A549 treated with CORT108297 at 1 μM for 4 hours (cell line): ENCODE results near the gene DSPP. TPM values are rescaled to one million over a fixed set of nuclear protein-coding genes. Genes with fewer than 3 reads are reported as not detected.

Experiments used
- total RNA-seq: library from RNA; stranded (reverse); fragments of 200-300 nt; extraction: Qiagen RNA extraction; gene quantifications from 5 replicates; pipeline ENCODE4 v1.2.3, GENCODE V29; 2022

The DSPP gene
- not detected in 5 replicates for total RNA-seq

DNA sequence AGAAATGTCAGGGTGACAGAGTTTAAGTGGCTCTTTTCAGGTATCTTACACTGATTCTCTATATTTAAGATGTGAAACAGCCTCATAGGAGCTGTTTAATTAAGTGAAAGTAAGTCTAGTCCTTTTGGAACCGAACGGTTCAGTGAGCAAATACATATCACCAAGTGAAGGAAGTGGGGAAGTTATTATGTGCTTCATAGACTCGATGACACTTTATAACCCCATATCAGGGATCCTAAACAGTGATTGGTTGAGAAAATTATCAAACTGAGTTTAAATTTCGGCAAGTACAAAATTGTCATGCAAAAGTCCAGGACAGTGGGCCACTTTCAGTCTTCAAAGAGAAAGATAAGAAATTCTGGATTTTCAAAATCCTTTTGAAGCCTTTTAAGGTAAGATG is at the start of gene DSPP:
DSPP (plus strand) TSS at position 301 of the 400 bp plus-strand sequence. CDS start 2,380 bp downstream, outside the sequence.

DNA sequence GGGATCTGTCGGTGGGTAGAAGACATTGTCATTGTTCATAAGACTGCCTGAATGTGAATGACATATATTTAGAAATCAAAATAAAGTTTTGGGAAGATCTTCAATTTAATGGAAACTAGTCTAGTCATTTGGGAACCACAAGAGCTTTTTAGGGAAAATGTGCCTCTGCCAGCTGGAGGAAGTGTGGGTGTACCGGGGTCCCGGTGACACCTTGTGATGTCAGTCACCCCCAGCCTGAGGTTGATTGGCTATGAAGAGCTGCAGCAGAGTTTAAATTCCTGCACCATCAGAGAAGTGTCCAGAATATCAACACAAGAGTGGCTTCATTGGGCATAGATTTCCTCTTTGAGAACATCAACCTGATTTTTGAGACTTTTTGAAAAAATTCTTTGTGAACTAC is 41.7 kb downstream of the DSPP start, which contains the start of gene DMP1:
DMP1 (plus strand) TSS at position 301 of the 400 bp plus-strand sequence. CDS start 6,213 bp downstream, outside the sequence.

Other genes with a start within 250 kb of the DSPP start
- 44.7 to 53.1 TPM (median 49.3 TPM) in 5 replicates for gene HSD17B11, start 217.3 kb upstream of the DSPP start, total RNA-seq
- 23.0 to 32.9 TPM (median 23.9 TPM) in 5 replicates for gene NUDT9, start 186.0 kb upstream of the DSPP start, total RNA-seq
- not detected in 5 replicates for gene SPARCL1, start 79.2 kb upstream of the DSPP start, total RNA-seq
- not detected in 5 replicates for gene DMP1, start 41.8 kb downstream of the DSPP start, total RNA-seq
- gene IBSP, start 191.0 kb downstream of the DSPP start, total RNA-seq: not detected in 5 replicates
- gene MEPE, start 224.4 kb downstream of the DSPP start, total RNA-seq: not detected in 5 replicates